BE2C (cell line): ENCODE measurements around the gene USP32.
A peak's percentile ranks its signal among the peaks of the same experiment; 100 is the strongest.

ENCODE experiments used
- DNase-seq: peaks from one replicate; pipeline ENCODE4 v3.0.0-alpha.2; 2020
- H3K27me3 ChIP-seq: fragments of 250-450 bp; sonication (Bioruptor Pico); 2 replicates; pipeline ENCODE4 v1.5.1; 2020; ENCODE audit warnings: mild to moderate bottlenecking
- H3K36me3 ChIP-seq: fragments of 250-450 bp; sonication (Bioruptor Pico); 2 replicates; pipeline ENCODE4 v1.5.1; 2020; ENCODE audit warnings: mild to moderate bottlenecking
- H3K4me1 ChIP-seq: fragments of 250-450 bp; sonication (Bioruptor Pico); 2 replicates; pipeline ENCODE4 v1.5.1; 2020
- H3K4me3 ChIP-seq: 2 replicates; pipeline ENCODE4 v1.5.1; 2011; ENCODE audit warnings: low read depth, low read length
- H3K9me3 ChIP-seq: fragments of 250-450 bp; sonication (Bioruptor Pico); 2 replicates; pipeline ENCODE4 v1.5.1; 2020
- TF ChIP-seq, protein P1 (sequence below): IDR thresholded peaks from 2 replicates; pipeline ENCODE4 v1.5.1; 2012; ENCODE audit warnings: mild to moderate bottlenecking, low read depth, low read length

USP32 gene

DNA sequence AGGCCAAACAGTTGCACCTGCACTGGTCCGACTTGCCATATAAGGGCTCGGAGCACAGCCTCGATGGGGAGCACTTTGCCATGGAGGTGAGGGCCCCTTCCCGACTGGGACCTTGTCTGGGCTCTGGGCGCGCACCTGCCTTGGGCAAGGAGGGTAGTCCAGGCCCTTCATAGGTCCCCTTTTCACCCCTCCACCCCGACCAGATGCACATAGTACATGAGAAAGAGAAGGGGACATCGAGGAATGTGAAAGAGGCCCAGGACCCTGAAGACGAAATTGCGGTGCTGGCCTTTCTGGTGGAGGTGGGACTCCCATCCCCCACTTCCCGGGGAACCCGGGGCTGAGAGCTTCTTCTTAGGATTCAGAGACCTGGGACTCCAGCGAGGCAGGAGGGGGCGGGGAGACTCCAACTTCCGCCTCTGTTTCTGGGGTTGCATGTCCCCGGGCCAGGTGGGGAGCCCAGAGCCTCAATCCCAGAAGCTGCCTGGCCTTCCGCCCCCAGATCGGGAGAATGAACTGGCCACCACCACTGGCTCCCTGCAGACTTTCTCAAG is 234.4 kb downstream of the USP32 start:
- Histone ChIP-seq H3K4me3 (no peak overlapping the region), H3K27me3 (no peaks in the 10 kb centered on the region), H3K9me3 (no peaks in the 10 kb centered on the region), H3K36me3 (no peaks in the 10 kb centered on the region), H3K4me1 (peaks cover 4% of the 10 kb centered on the region)
- TF ChIP-seq, protein P1, sequence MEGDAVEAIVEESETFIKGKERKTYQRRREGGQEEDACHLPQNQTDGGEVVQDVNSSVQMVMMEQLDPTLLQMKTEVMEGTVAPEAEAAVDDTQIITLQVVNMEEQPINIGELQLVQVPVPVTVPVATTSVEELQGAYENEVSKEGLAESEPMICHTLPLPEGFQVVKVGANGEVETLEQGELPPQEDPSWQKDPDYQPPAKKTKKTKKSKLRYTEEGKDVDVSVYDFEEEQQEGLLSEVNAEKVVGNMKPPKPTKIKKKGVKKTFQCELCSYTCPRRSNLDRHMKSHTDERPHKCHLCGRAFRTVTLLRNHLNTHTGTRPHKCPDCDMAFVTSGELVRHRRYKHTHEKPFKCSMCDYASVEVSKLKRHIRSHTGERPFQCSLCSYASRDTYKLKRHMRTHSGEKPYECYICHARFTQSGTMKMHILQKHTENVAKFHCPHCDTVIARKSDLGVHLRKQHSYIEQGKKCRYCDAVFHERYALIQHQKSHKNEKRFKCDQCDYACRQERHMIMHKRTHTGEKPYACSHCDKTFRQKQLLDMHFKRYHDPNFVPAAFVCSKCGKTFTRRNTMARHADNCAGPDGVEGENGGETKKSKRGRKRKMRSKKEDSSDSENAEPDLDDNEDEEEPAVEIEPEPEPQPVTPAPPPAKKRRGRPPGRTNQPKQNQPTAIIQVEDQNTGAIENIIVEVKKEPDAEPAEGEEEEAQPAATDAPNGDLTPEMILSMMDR: no peak
- DNase-seq: peak; percentile 9

DNA sequence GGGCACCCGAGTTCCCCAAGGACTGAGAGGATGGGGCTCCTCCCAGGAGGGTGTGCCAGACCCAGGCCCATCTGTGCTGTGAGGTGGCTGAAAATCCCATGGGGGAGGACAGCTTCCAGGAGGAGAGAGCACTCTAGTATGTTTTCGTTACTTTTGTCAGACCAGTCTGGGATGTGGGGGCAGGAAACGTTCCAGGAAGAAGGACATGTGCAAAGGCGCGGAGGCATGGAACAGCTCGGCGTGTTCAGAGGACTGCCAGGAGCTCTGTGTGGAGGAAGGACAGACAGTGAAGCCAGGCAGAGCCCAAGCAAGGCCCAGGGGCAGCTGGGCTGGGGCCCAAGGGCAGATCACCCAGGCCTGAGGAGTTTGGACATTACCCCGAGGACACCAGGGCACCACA is 235.2 kb downstream of the USP32 start:
- Histone ChIP-seq H3K9me3 (no peaks in the 10 kb centered on the region), H3K36me3 (no peaks in the 10 kb centered on the region), H3K27me3 (no peaks in the 10 kb centered on the region; the same call in 1 of the 2 replicates), H3K4me1 (peaks cover 4% of the 10 kb centered on the region), H3K4me3 (no peak overlapping the region)
- TF ChIP-seq, protein P1: no peak
- peak; percentile 2 for DNase-seq

DNA sequence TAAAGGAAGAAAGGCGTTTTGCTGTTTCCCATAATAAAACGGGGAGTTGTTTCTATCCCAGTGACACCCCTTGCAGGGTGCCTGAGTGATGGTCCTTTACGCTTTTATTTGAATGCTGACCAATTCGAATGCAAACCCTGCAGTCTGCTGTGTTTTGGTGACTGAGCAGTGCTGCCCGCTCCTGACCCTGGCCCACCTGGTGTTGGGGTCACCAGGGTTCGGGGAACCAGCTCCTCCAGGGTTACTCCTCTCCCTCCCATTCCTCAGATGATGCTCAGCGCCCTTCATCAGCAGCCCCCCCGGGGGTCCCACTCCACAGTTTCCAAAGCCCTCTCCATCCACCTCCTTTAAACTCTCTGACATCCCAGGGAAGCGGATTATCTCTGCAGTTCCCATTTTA is 236.1 kb downstream of the USP32 start:
- peaks cover 9% of the 10 kb centered on the region for H3K27me3 ChIP-seq

DNA sequence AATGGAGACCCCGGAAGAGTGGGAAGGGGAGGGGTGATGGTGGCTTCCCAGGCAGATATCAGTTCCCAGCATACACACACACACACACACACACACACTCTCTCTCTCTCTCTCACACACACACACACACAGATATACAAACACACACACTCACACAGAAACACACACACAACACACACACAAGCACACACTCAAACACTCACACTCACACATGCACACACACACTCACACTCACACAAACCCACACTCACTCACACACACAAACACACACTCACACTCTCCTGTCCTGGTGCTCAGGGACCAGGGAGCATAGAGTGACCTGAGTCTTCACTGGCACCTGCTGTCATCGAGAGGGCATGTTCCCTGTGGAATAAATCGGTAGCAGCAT is 236.5 kb downstream of the USP32 start:
- peaks cover 4% of the 10 kb centered on the region for H3K4me1 ChIP-seq
- TF ChIP-seq, protein P1: no peak
- H3K9me3 ChIP-seq: no peaks in the 10 kb centered on the region
- peaks cover 13% of the 10 kb centered on the region for H3K27me3 ChIP-seq
- H3K36me3 ChIP-seq: no peaks in the 10 kb centered on the region
- peak; percentile 2 for DNase-seq
- H3K4me3 ChIP-seq: no peak overlapping the region

More for the DNA sequence above, 236.1 kb downstream of the USP32 start:
- H3K4me1 ChIP-seq: peaks cover 4% of the 10 kb centered on the region
- no peak overlapping the region for H3K4me3 ChIP-seq
- no peaks in the 10 kb centered on the region for H3K36me3 ChIP-seq
- H3K9me3 ChIP-seq: no peaks in the 10 kb centered on the region
- TF ChIP-seq, protein P1: no peak
- DNase-seq: peak; percentile 3

DNA sequence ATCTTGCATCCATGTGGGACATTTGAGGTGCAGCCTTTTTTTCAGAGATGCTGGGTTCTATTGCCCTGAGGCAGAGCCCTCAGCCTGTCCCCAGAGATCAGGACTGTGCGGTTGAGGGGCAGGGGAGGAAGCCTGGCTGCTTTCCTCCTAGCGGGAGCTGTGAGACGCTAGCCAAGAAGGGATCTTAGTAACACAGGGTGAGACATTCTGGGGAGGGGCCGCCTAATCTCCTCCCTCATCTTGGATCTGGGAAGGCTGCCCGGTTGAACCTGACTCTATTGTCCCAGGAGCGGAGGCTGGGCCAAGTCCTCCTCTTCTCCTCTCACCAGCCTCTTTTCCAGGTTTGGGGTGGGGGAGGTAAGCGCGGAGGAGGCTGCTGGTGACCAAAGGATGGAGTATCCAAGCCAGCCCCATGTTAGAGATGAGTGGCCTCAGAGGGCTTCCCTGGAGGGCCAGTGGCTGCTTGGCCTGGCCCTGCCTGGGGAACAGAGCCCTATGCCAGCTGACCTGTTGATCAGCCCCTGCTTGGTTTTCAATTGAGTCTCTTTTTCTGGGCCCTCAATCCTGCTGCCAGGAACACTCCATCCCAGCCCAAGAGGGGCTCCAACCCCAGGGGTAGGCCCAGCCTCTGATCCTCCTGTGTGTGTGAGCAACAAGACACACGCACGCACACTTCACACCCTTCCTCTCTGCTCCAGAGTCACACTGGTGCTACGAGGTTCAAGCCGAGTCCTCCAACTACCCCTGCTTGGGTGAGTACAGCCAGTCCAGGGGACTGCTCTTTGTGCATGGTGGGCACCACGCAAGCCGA is 237.1 kb downstream of the USP32 start:
- TF ChIP-seq, protein P1: no peak
- Histone ChIP-seq H3K4me1 (peaks cover 4% of the 10 kb centered on the region), H3K36me3 (no peaks in the 10 kb centered on the region), H3K27me3 (peaks cover 19% of the 10 kb centered on the region), H3K9me3 (no peaks in the 10 kb centered on the region), H3K4me3 (no peak overlapping the region)
- peak; percentile 33 for DNase-seq

DNA sequence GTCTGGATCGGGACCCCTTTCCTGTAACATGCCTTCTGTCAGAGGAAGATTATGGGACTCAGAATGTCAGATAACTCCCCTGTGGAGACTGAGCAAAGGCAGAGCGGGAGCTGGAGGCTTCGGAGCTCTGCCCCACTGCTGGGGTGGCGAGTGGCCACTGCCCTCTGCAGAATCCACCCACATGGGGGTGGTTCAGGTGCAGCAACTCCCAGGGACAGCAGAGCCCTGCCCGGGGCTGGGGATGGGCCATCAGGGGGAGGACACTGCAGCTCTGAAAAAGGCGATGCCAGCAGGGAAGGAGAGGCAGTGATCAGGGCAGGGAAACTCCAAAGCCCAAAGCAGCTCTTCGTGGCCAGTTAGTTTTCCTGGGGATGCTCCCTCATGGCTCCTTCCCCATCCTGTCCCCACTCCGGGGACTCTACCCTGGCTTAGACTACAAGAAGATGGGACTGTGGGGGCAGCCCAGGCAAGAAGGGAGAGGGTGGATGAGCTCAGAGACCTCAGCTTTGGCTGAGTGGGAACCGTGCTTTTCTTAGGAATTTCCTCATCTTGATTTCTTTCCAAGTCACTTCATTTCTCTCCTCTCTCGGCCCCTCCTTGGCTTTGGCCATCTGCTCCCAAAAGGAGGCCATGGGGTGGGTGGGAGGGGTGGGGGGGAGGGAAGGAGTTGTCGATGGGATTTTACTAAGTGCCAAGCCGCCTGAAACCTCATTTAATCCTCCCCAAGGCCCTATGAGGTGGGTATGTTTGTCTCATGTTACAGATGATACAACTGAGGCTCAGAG is 238.1 kb downstream of the USP32 start:
- TF ChIP-seq, protein P1: no peak
- H3K27me3 ChIP-seq: peaks cover 27% of the 10 kb centered on the region
- H3K4me3 ChIP-seq: no peak overlapping the region
- H3K9me3 ChIP-seq: no peaks in the 10 kb centered on the region
- peaks cover 4% of the 10 kb centered on the region for H3K4me1 ChIP-seq
- DNase-seq: peak; percentile 2
- no peaks in the 10 kb centered on the region for H3K36me3 ChIP-seq
